Liver (tissue), 3 donors: Measurements from ENCODE around the gene OR2B6.

Experiments used
- ATF3 ChIP-seq: IDR thresholded peaks from 2 replicates; pipeline ENCODE4 v1.6.1; 2016; ENCODE audit warnings: antibody characterized with exemption
- CTCF ChIP-seq: fragments of 150-350 bp; IDR thresholded peaks from 2 replicates; pipeline ENCODE4 v1.5.1; 2017; ENCODE audit warnings: improper control_type of control experiment, low read depth, low read length; ENCODE audit not compliant: missing input control
- FOXA1 ChIP-seq: IDR thresholded peaks from 2 replicates; pipeline ENCODE4 v1.6.1; 2016; ENCODE audit warnings: antibody characterized with exemption
- GABPA ChIP-seq, 2 donors: IDR thresholded peaks in 1 of 2; conservative IDR thresholded peaks in 1 of 2; 2 replicates each; pipeline ENCODE4 v1.6.1; 2016; ENCODE audit warnings: antibody characterized with exemption in 2 of 2, mild to moderate bottlenecking in 1 of 2, moderate library complexity in 1 of 2
- JUND ChIP-seq, 2 donors: IDR thresholded peaks; 2 replicates each; pipeline ENCODE4 v1.6.1; 2016; ENCODE audit warnings: antibody characterized with exemption in 2 of 2
- RAD21 ChIP-seq, 2 donors: IDR thresholded peaks; 2 replicates each; pipeline ENCODE4 v1.6.1; 2016; ENCODE audit warnings: antibody characterized with exemption in 2 of 2, mild to moderate bottlenecking in 2 of 2
- TAF1 ChIP-seq: conservative IDR thresholded peaks from 2 replicates; pipeline ENCODE4 v1.6.1; 2016; ENCODE audit warnings: antibody characterized with exemption, mild to moderate bottlenecking
- YY1 ChIP-seq: IDR thresholded peaks from 2 replicates; pipeline ENCODE4 v1.6.1; 2016; ENCODE audit warnings: antibody characterized with exemption, mild to moderate bottlenecking
- TF ChIP-seq, protein P1 (sequence below): IDR thresholded peaks from 2 replicates; pipeline ENCODE4 v1.6.1; 2016; ENCODE audit warnings: antibody characterized with exemption
- donor health status: healthy.
- donor health status: healthy.

DNA sequence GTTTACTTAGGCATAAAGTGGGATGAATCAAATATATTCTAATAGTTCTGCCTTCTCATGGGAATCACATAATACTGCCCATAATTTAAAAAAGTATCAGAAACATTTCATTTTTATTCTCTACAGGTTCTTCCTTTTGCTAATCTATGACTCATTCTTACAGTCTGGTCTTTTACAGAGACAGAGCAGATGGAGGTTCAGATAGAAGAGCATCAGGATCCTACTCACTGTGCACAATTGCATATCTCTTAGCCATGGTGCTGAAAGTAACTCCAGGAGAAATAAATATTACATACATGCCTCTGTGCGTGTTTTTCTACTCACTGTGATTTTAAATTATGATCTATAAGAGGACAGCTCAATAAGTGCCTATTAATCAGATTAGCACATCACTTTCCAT, 16.3 kb upstream of the OR2B6 start:
- TF ChIP-seq CTCF, result no peak
- no peak for TF ChIP-seq RAD21 (IDR thresholded peaks at IDR 0.05)
- TF ChIP-seq GABPA (IDR thresholded peaks at IDR 0.05 in 1 of 2, conservative IDR thresholded peaks at IDR 0.05 in 1 of 2), result no peak
- TF ChIP-seq TAF1, result no peak
- TF ChIP-seq, protein P1, sequence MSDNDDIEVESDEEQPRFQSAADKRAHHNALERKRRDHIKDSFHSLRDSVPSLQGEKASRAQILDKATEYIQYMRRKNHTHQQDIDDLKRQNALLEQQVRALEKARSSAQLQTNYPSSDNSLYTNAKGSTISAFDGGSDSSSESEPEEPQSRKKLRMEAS, result no peak
- TF ChIP-seq ATF3, result no peak
- TF ChIP-seq FOXA1, result no peak
- TF ChIP-seq JUND (IDR thresholded peaks at IDR 0.05), result no peak
- TF ChIP-seq YY1, result no peak
